Calu3 (cell line): ENCODE measurements around the gene FFAR1. TPM values are rescaled to one million over a fixed set of nuclear protein-coding genes. Genes with fewer than 3 reads are reported as not detected.

Experiments
- BruUV-seq: library from RNA; stranded (reverse); fragments of 400-500 nt; replicated peaks from 2 replicates; lab custom pipeline; 2021; lab: Mats Ljungman, UMichigan
- CTCF ChIA-PET: fragments of 300-600 bp; sonication (Branson Sonifier 250); formaldehyde crosslinking; loops from one replicate; lab custom pipeline; 2022; ENCODE audit warnings: antibody characterized with exemption; lab: Charles Lee
- DNase-seq: peaks from one replicate; pipeline ENCODE4 v3.0.0; 2022
- H3K27ac Mint-ChIP-seq: one replicate; pipeline ENCODE4 v1.8.0; 2022; ENCODE audit warnings: mixed read lengths; ENCODE audit not compliant: unreplicated experiment
- H3K27me3 Mint-ChIP-seq: one replicate; pipeline ENCODE4 v1.8.0; 2022; ENCODE audit warnings: mixed read lengths; ENCODE audit not compliant: unreplicated experiment
- H3K36me3 Mint-ChIP-seq: one replicate; pipeline ENCODE4 v1.8.0; 2022; ENCODE audit warnings: mild to moderate bottlenecking, moderate library complexity, mixed read lengths; ENCODE audit not compliant: insufficient read depth, unreplicated experiment
- H3K4me1 Mint-ChIP-seq: one replicate; pipeline ENCODE4 v1.8.0; 2022; ENCODE audit warnings: mild to moderate bottlenecking, low read depth, mixed read lengths; ENCODE audit not compliant: unreplicated experiment
- H3K4me3 Mint-ChIP-seq: one replicate; pipeline ENCODE4 v1.8.0; 2022; ENCODE audit warnings: mild to moderate bottlenecking, low read depth, moderate library complexity, mixed read lengths; ENCODE audit not compliant: unreplicated experiment
- H3K9me3 Mint-ChIP-seq: one replicate; pipeline ENCODE4 v1.8.0; 2022; ENCODE audit warnings: low read depth, mixed read lengths; ENCODE audit not compliant: unreplicated experiment
- CTCF ChIP-seq: fragments of 200-600 bp; IDR thresholded peaks from one replicate; pipeline ENCODE4 v1.8.0; 2022; ENCODE audit warnings: antibody characterized with exemption; ENCODE audit not compliant: unreplicated experiment
- intact Hi-C: fragments of 100-400 bp; cut with micrococcal nuclease; formaldehyde crosslinking; loops from one replicate; pipeline ENCODE4 v1.10.0; 2022; ENCODE audit not compliant: unreplicated experiment
- total RNA-seq: library from RNA; stranded (reverse); gene quantifications from 2 replicates; pipeline ENCODE4 v1.2.3, GENCODE V29; 2022

FFAR1 gene
- total RNA-seq, 1 experiment from 2014 or later: not detected

GRCh38 chr19:35381926-35382325 is 34.2 kb downstream of the FFAR1 start:
- H3K27ac Mint-ChIP-seq: no peak overlapping the region
- no TSS peak for BruUV-seq
- peaks cover 48% of the 10 kb centered on the region for H3K27me3 Mint-ChIP-seq
- H3K4me1 Mint-ChIP-seq: no peaks in the 10 kb centered on the region
- peaks cover 9% of the 10 kb centered on the region for H3K9me3 Mint-ChIP-seq
- no peak overlapping the region for H3K4me3 Mint-ChIP-seq
- no peak for DNase-seq
- TF ChIP-seq CTCF: no peak
- intact Hi-C loops: no loop called here
- CTCF ChIA-PET: interaction anchor here (0.7 kb wide), 1 partner anchor 385 kb away, joined by 4 read pairs; no protein-coding TSS in a partner anchor
- no peaks in the 10 kb centered on the region for H3K36me3 Mint-ChIP-seq

GRCh38 chr19:35383536-35383935 is 35.8 kb downstream of the FFAR1 start:
- H3K36me3 Mint-ChIP-seq: no peaks in the 10 kb centered on the region
- CTCF ChIA-PET: no interaction called here
- no peak for DNase-seq
- peaks cover 34% of the 10 kb centered on the region for H3K27me3 Mint-ChIP-seq
- no TSS peak for BruUV-seq
- H3K27ac Mint-ChIP-seq: no peak overlapping the region
- peaks cover 9% of the 10 kb centered on the region for H3K9me3 Mint-ChIP-seq
- no peak overlapping the region for H3K4me3 Mint-ChIP-seq
- no peaks in the 10 kb centered on the region for H3K4me1 Mint-ChIP-seq
- no peak for TF ChIP-seq CTCF
- intact Hi-C loops: no loop called here

DNA sequence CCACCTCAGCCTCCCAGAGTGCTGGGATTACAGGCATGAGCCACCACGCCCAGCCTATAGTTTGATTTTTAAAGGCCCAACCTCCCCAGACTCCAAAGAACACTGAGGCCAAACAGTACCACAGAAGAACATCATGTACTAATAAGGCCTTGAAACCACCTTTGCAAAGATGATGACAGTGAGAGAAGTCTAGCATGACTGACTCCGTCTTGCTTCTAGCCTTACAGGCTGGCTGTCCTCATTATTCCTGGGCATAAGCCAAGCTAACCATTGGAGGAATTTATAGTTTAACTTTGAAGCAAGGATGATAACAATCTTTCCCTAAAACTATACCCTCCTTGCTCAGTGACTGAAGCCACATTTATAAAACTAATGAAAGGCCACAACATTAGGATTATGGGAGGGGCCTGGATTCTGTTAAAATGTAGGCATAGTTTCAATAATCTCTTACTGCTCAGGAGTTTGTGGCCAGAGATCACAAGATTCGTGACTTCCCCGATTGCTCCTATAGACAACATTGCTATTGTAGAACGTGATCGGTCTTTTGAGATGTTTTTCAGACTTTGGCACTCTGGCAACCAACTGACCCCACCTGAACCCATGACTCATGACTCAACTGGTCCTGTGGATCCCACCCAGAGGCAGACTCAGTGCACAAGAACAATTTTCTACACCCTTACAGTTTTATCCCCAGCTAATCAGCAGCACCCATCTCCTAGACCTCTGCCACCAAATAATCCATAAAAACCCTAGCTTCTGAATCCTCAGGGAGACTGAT is 40.8 kb downstream of the FFAR1 start:
- intact Hi-C loops: no loop called here
- H3K4me3 Mint-ChIP-seq: no peak overlapping the region
- no TSS peak for BruUV-seq
- DNase-seq: no peak
- H3K36me3 Mint-ChIP-seq: no peaks in the 10 kb centered on the region
- peaks cover under 1% of the 10 kb centered on the region for H3K27me3 Mint-ChIP-seq
- H3K27ac Mint-ChIP-seq: no peak overlapping the region
- H3K9me3 Mint-ChIP-seq: peaks cover 8% of the 10 kb centered on the region
- CTCF ChIA-PET: interaction anchor here (0.6 kb wide), 1 partner anchor 97 kb away, joined by 5 read pairs; no protein-coding TSS in a partner anchor
- H3K4me1 Mint-ChIP-seq: no peaks in the 10 kb centered on the region
- no peak for TF ChIP-seq CTCF

DNA sequence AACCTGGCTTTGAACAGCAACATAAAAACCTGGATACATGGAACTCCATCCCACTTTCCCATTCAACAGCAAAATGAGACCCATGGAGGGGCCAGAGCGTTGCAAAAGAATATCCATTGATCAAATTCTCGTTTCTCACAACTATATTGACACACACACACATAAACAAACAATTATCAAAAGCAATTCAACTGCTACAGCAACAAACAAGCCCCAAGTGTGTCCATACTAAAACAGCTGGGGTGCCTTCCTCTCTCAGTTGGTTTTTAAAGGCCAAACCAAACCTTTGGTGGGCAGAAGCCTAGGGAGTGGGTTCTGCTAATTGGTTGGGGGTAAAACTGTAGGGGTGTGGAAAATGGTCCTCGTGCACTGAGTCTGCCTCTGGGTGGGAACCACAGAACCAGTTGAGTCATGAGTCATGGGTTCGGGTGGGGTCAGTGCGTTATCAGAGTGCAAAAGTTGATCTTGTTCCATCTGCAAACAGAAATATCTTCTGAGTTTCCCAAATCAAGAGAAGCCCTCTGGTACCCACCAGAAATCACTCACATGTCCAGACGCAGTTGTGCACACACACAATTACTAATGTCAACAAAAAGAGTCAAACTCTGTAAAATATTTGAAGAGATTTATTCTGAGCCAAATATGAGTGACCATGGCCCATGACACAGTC is 41.6 kb downstream of the FFAR1 start:
- TF ChIP-seq CTCF: no peak
- no peaks in the 10 kb centered on the region for H3K36me3 Mint-ChIP-seq
- H3K9me3 Mint-ChIP-seq: peaks cover 8% of the 10 kb centered on the region
- DNase-seq: no peak
- H3K27ac Mint-ChIP-seq: no peak overlapping the region
- no TSS peak for BruUV-seq
- no peak overlapping the region for H3K4me3 Mint-ChIP-seq
- CTCF ChIA-PET: no interaction called here
- H3K4me1 Mint-ChIP-seq: no peaks in the 10 kb centered on the region
- no peaks in the 10 kb centered on the region for H3K27me3 Mint-ChIP-seq
- intact Hi-C loops: no loop called here
